AML-193 (cell line): ENCODE results near the gene C6orf52.
A peak's percentile ranks its signal among the peaks of the same experiment; 100 is the strongest.
"Not testable (repeated sequence)": the region's sequence is repeated elsewhere in the genome, so short reads cannot be mapped to it uniquely, and the experiment has no call there.

Source experiments
- DNase-seq, 2 experiments: peaks; one replicate each; lab custom pipeline; 2025; lab: John Stamatoyannopoulos, UW

The C6orf52 gene

GRCh38 chr6:10695086-10695657 is 756 bp upstream of the C6orf52 start:
- no peak for DNase-seq

DNA sequence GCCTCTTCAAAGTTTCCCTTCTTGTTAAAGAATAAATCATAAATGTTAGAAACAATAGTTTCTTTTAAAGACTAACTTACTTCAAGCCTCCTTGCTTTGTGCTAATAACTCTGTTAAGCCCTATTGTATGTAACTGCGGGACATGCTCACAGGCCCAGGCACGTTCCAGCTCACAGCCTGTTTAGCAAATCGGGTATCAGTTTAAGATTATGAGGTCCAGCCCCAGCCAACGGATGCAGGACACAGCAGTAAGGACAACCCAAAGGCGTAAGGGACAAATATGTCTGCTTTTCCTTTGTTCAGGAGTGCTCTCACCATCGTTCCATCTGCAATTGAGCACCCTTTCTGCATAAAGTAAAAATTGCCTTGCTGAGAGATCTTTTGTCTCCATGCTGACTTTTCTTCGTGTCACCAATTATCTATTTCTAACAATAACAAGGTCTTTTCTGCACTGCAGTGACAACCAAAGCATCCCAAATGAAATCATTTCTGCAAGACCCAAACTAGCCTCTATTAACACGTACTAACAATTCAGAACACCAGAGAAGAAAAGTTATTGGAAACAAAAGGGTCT is 1.4 kb downstream of the C6orf52 start:
- no peak for DNase-seq

GRCh38 chr6:10690651-10691445 is 3.6 kb downstream of the C6orf52 start:
- peak; percentile 64 to 76 for DNase-seq

DNA sequence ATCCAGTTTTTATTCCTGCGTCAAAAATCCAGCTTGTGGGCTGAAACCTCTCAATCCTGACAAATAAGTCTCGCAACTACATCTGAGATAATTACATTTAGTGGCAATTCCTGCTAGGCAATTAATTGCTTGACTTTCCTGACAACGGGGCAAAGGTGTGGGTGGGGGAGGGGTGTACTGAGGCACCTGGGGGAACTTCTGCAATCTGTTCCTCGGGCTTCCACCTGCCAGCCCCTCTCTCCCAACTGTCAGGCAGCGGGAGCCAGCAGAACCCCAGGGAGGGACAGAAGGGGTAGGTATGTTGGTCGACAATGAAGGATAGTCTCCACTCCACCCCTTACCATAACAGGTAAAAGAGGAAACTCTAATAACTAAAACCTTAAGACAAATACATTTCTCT is 6.8 kb downstream of the C6orf52 start:
- no peak for DNase-seq

GRCh38 chr6:10686901-10687300 is 7.5 kb downstream of the C6orf52 start:
- no peak for DNase-seq

DNA sequence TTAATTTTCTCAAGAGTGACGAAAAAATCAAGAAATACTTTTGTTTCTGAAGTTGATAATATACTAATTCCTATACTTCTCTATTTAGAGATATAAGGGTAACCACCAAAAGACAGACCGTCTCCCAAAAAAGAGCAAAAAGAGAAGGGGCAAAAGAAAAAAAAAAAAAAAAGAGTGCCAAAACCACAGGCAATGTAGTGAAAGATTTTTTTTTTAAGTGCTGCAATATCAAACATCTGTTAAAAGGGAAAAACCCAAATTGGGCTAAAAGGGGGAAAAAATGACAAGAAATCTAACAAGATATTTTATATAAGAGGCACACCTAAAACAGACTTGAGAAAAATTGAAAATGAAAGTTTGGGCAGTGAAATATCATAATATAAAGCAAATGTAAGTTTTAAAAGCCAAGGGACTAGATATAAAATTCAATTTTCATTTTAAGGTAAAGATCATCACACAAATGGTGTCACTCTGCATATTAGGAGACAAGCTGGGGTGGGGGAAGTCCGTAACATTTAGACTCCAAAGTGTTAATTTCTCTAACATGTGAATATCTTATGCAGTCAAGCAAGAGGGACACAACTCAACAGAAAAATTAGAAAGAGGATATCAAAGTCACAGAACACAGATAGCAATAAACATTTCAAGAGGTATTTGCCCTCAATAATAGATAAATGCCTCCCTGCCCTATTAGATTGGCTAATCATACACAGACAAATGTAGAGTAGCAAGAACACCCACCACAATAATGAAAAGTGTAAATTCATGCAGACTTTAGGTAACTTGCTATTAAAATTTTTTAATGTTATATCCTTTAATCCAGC is 9.1 kb downstream of the C6orf52 start:
- DNase-seq = no peak

GRCh38 chr6:10684618-10685017 is 9.8 kb downstream of the C6orf52 start:
- DNase-seq = no peak

GRCh38 chr6:10682355-10682988 is 11.9 kb downstream of the C6orf52 start:
- DNase-seq = no peak

GRCh38 chr6:10681795-10682194 is 12.6 kb downstream of the C6orf52 start:
- DNase-seq = no peak

DNA sequence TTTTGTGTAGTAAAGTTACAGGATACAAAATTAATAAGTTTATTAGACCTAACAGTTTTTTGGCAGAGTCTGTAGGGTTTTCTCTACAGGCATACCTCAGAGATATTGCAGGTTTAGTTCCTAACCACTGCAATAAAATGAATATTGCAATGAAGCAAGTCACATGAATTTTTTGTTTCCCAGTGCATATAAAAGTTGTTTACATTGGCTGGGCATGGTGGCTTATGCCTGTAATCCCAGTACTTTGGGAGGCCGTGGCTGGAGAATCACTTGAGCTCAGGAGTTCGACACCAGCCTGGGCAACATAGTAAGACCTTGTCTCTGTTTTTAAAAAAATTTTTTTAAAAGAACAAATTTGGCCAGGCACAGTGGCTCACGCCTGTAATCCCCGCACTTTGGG is 16.0 kb downstream of the C6orf52 start:
- no peak for DNase-seq

GRCh38 chr6:10676403-10676802 is 18.0 kb downstream of the C6orf52 start:
- no peak for DNase-seq

GRCh38 chr6:10668126-10668917 is 26.1 kb downstream of the C6orf52 start:
- DNase-seq = no peak

DNA sequence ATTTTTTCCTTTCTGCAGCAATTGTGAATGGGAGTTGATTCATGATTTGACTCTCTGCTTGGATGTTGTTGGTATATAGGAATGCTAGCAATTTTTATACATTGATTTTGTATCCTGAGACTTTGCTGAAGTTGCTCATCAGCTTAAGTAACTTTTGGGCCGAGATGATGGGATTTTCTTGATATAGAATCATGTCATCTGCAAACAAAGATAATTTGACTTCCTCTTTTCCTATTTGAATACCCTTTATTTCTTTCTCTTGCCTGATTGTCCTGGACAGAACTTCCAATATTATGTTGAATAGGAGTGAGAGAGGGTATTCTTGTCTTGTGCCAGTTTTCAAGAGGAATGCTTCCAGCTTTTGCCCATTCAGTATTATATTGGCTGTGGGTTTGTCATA is 28.8 kb downstream of the C6orf52 start:
- DNase-seq = not testable (repeated sequence)

DNA sequence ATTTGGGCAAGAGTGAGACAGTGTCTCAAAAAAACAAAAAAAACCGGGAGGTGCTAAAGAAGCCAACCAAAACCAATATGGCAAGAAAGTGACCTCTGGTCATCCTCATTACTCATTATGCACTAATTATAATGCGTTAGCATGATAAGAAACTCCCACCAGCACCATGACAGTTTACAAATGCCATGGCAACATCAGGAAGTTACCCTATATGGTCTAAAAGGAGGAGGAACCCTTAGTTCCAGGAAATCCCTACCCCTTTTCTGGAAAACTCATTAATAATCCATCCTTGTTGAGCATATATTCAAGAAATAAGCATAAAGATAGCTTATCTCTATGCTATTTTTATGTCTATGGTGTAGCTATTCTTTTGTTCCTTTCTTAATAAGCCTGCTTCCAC is 31.7 kb downstream of the C6orf52 start:
- no peak for DNase-seq

GRCh38 chr6:10662207-10662606 is 32.2 kb downstream of the C6orf52 start:
- no peak for DNase-seq

DNA sequence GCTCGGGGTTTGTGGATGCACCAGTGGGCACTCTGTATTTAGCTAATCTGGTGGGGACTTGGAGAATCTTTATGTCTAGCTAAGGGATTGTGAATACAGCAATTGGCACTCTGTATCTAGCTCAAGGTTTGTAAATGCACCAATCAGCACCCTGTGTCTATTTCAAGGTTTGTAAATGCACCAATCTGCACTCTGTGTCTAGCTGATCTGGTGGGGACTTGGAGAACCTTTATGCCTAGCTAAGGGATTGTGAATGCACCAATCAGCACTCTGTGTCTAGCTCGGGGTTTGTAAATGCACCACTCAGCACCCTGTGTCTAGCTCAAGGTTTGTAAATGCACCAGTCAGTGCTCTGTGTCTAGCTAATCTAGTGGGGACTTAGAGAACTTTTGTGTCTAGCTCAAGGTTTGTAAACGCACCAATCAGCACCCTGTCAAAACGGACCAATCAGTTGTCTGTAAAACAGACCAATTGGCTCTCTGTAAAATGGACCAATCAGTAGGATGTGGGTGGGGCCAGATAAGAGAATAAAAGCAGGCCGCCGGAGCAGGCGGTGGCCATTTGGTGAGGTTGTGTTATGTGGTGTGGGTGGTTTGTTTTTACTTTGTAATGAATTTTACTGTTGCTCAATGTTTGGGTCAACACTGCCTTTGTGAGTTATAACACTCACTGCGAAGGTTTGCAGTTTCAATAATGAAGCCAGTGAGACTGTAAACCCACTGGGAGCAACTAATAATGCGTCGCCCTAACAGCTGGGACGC is 33.8 kb downstream of the C6orf52 start:
- not testable (repeated sequence) for DNase-seq

GRCh38 chr6:10659699-10660348 is 34.6 kb downstream of the C6orf52 start:
- no peak for DNase-seq

DNA sequence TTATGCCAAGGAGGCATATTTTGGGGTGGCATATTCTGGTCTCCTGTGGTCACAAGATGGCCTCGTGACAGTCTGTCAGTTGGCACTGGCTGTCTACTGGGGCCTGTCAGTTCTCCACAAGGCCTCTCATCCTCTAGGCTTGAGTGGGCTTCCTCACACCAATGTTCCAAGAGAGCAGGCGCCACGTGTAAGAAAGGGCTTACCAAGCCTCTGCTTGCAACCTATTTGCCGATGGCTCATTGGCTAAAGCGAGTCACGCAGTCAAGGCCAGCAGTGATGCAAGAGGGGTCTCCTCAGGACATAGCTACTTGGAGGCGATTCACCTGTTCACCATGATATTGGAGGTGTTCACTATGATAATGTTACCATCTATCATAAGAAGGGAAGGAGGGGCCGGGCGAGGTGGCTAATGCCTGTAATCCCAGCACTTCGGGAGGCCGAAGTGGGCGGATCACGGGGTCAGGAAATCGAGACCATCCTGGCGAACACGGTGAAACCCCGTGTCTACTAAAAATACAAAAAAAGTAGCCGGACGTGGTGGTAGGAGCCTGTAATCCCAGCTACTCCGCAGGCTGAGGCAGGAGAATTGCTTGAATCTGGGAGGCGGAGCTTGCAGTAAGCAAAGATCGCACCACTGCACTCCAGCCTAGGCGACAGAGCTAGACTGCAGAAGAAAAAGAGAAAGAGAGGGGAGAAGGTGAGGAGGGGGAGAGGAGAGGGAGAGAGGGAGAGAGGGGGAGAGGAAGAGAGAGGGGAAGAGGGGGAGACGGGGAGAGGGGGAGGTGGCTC is 35.3 kb downstream of the C6orf52 start:
- no peak for DNase-seq

DNA sequence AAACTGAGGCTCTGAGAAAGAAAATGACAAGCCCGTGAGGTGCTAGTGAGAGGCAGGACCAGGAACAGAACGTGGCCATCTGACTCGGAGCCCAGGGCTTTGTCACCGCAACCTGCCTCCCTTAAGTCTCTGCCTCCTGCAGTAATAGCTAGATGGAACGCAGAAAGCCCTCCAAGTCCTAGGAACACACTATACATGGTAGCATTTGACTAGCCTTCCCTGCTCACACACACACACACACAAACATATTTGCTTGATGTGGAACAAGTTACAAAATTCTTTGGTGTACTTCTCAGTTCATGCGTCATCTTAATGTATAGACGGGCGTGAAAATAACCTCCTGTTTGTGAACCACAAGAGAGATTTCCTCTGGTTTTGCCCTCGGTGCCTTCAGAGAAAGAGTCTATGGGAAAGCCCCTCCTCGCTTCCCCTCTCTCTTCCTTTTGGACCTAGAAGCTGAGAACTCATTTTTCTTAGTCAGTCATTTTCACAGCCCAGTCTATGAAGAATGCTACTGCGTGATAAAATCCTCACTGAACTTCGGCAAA is 38.8 kb downstream of the C6orf52 start:
- DNase-seq = peak in 1 of 2 experiments; percentile 45
